Gastroesophageal sphincter (tissue), 4 donors: ENCODE results near the gene MRPL14. TPM values are rescaled to one million over a fixed set of nuclear protein-coding genes. Genes with fewer than 3 reads are reported as not detected.

Experiments used
- ATAC-seq: fragments of 150-250 bp; one replicate; pipeline ENCODE4 v1.9.1; 2016; ENCODE audit warnings: mild to moderate bottlenecking, moderate library complexity
- H3K27ac ChIP-seq, 4 donors: fragments of 200-600 bp; sonication (generic) in 3 of 4; 1 replicate in 3 of 4; 2 replicates in 1 of 4; pipeline ENCODE4 v1.5.1; 2016 to 2019
- H3K27me3 ChIP-seq: fragments of 200-600 bp; sonication (generic); one replicate; pipeline ENCODE4 v1.5.1; 2019
- H3K36me3 ChIP-seq, 2 donors: fragments of 200-600 bp; sonication (generic); one replicate each; pipeline ENCODE4 v1.5.1; 2019; ENCODE audit warnings: control low read depth in 1 of 2
- H3K4me1 ChIP-seq, 3 donors: fragments of 200-600 bp; sonication (generic); 1 replicate in 2 of 3; 2 replicates in 1 of 3; pipeline ENCODE4 v1.5.1; 2016 to 2019; ENCODE audit warnings: control low read depth in 2 of 3
- H3K4me3 ChIP-seq, 2 donors: fragments of 200-600 bp; sonication (generic); one replicate each; pipeline ENCODE4 v1.5.1; 2019; ENCODE audit warnings: mild to moderate bottlenecking in 1 of 2, moderate library complexity in 1 of 2
- H3K9me3 ChIP-seq, 3 donors: fragments of 200-600 bp; sonication (generic); one replicate each; pipeline ENCODE4 v1.5.1; 2017 to 2019; ENCODE audit warnings: control low read depth in 2 of 3
- CTCF ChIP-seq, 4 experiments: fragments of 200-600 bp in 2 of 4; fragments of 450-650 bp in 2 of 4; sonication (generic) in 1 of 4; IDR thresholded peaks; one replicate each; pipeline ENCODE4 v1.5.1; 2017 to 2019; ENCODE audit warnings: antibody characterized with exemption in 4 of 4, mild to moderate bottlenecking in 2 of 4, moderate library complexity in 2 of 4
- EP300 ChIP-seq: sonication (generic); formaldehyde crosslinking; IDR thresholded peaks from one replicate; pipeline ENCODE4 v1.6.1; 2017; ENCODE audit warnings: antibody characterized with exemption, mild to moderate bottlenecking
- POLR2A ChIP-seq, 2 donors: fragments of 450-650 bp; IDR thresholded peaks; one replicate each; pipeline ENCODE4 v1.6.1; 2017; ENCODE audit warnings: antibody characterized with exemption in 2 of 2, mild to moderate bottlenecking in 2 of 2, moderate library complexity in 1 of 2
- POLR2AphosphoS5 ChIP-seq: sonication (generic); formaldehyde crosslinking; IDR thresholded peaks from one replicate; pipeline ENCODE4 v1.6.1; 2017; ENCODE audit warnings: antibody characterized with exemption
- WGBS, 2 donors: methylation state at CpG; one replicate each; pipeline ENCODE4 v1.1.5; 2018; ENCODE audit warnings: low coverage in 1 of 2; 5-methylcytosine and 5-hydroxymethylcytosine counted together
- total RNA-seq, 4 donors: library from RNA; depleted of rRNA; stranded (reverse); fragments of >200 nt; gene quantifications; one replicate each; pipeline ENCODE4 v1.1.0, GENCODE V29; 2016

Gene MRPL14
- total RNA-seq, 4 donors from 2014 or later, result 31.6 to 40.5 (median 35.8) TPM

- Histone ChIP-seq H3K27me3 (no peaks in the 10 kb centered on the region), H3K4me1 (peaks cover 0 to 54% (median 34%) of the 10 kb centered on the region in 3 donors), H3K9me3 (no peaks in the 10 kb centered on the region), H3K27ac (peak overlapping the region in 3 of 4 donors; percentile 84 to 90 (median 88)), H3K36me3 (no peaks in the 10 kb centered on the region), H3K4me3 (no peak overlapping the region)
- WGBS, 2 donors, result 54 to 59% methylated on average over 6 to 7 of the region's 8 CpGs
- ATAC-seq, result no peak
- TF ChIP-seq EP300 (no peak), POLR2AphosphoS5 (no peak), POLR2A (IDR thresholded peaks at IDR 0.05) (no peak), CTCF (IDR thresholded peaks at IDR 0.05) (no peak)
Observed at GRCh38 chr6:44071670-44072451, 55.4 kb downstream of the MRPL14 start.

GRCh38 chr6:44068607-44069296 lies 58.5 kb downstream of the MRPL14 start:
- Histone ChIP-seq H3K27me3 (no peaks in the 10 kb centered on the region), H3K4me3 (no peak overlapping the region), H3K27ac (no peak overlapping the region), H3K4me1 (peaks cover 0 to 38% (median 11%) of the 10 kb centered on the region in 3 donors), H3K36me3 (no peaks in the 10 kb centered on the region), H3K9me3 (no peaks in the 10 kb centered on the region)
- no peak for ATAC-seq
- WGBS, 2 donors, result 94 to 95% methylated on average over 2 to 3 of the region's 5 CpGs
- TF ChIP-seq CTCF (IDR thresholded peaks at IDR 0.05) (no peak), POLR2AphosphoS5 (no peak), POLR2A (IDR thresholded peaks at IDR 0.05) (no peak), EP300 (no peak)

- Histone ChIP-seq H3K4me3 (no peak overlapping the region), H3K9me3 (no peaks in the 10 kb centered on the region), H3K4me1 (peaks cover 0 to 32% (median 1%) of the 10 kb centered on the region in 3 donors), H3K36me3 (no peaks in the 10 kb centered on the region), H3K27ac (no peak overlapping the region), H3K27me3 (no peaks in the 10 kb centered on the region)
- 80% methylated on average over 3 of the region's 7 CpGs for WGBS, 2 donors
- ATAC-seq, result no peak
- TF ChIP-seq POLR2A (IDR thresholded peaks at IDR 0.05), result no peak
- no peak for TF ChIP-seq POLR2AphosphoS5
- TF ChIP-seq CTCF (IDR thresholded peaks at IDR 0.05), result no peak
- no peak for TF ChIP-seq EP300
Observed at GRCh38 chr6:44067173-44068139, 59.8 kb downstream of the MRPL14 start.

GRCh38 chr6:44066394-44067172 lies 60.7 kb downstream of the MRPL14 start:
- peaks cover 0 to 32% (median 6%) of the 10 kb centered on the region in 3 donors for H3K4me1 ChIP-seq
- no peaks in the 10 kb centered on the region for H3K36me3 ChIP-seq
- no peak overlapping the region for H3K27ac ChIP-seq
- no peaks in the 10 kb centered on the region for H3K27me3 ChIP-seq
- H3K4me3 ChIP-seq, result no peak overlapping the region
- TF ChIP-seq POLR2A (IDR thresholded peaks at IDR 0.05), result no peak
- no peak for TF ChIP-seq POLR2AphosphoS5
- no CpG with 5 or more reads among the region's 6 CpGs for WGBS, 2 donors
- H3K9me3 ChIP-seq, result no peaks in the 10 kb centered on the region
- ATAC-seq, result no peak
